GM12874 (cell line): ENCODE measurements around the gene CCDC40.

ENCODE experiments used
- CTCF ChIP-seq: IDR thresholded peaks from 2 replicates; pipeline ENCODE4 v1.5.1; 2011; ENCODE audit warnings: low read depth, mild to moderate bottlenecking, control low read depth, low read length, moderate library complexity; ENCODE audit not compliant: insufficient read depth

Gene CCDC40

GRCh38 chr17:80086081-80086480 is 49.6 kb downstream of the CCDC40 start:
- TF ChIP-seq CTCF: no peak

GRCh38 chr17:80086616-80087015 is 50.2 kb downstream of the CCDC40 start:
- no peak for TF ChIP-seq CTCF

GRCh38 chr17:80087346-80088265 is 51.2 kb downstream of the CCDC40 start:
- no peak for TF ChIP-seq CTCF

- TF ChIP-seq CTCF: no peak
These were observed 53.3 kb downstream of the CCDC40 start for GRCh38 chr17:80089762-80090161.

- no peak for TF ChIP-seq CTCF
These were observed 54.9 kb downstream of the CCDC40 start for GRCh38 chr17:80091376-80091775.

- TF ChIP-seq CTCF: no peak
These were observed 56.5 kb downstream of the CCDC40 start for GRCh38 chr17:80092959-80093358.

GRCh38 chr17:80095038-80095843 is 58.8 kb downstream of the CCDC40 start:
- no peak for TF ChIP-seq CTCF
